Type B pancreatic cell (in vitro differentiated cells): ENCODE measurements around the gene ATP2A2. TPM values are rescaled to one million over a fixed set of nuclear protein-coding genes. Genes with fewer than 3 reads are reported as not detected.

Experiments used
- DNase-seq: peaks from one replicate; pipeline ENCODE4 v3.0.0; 2021; ENCODE audit warnings: mixed read lengths; ENCODE audit not compliant: unreplicated experiment; ENCODE audit errors: extremely low spot score
- H3K27ac Mint-ChIP-seq: 2 replicates; pipeline ENCODE4 v1.8.0; 2021; ENCODE audit warnings: mild to moderate bottlenecking, mixed read lengths
- H3K27me3 Mint-ChIP-seq: 2 replicates; pipeline ENCODE4 v1.8.0; 2021; ENCODE audit warnings: mixed read lengths
- H3K36me3 Mint-ChIP-seq: 2 replicates; pipeline ENCODE4 v1.8.0; 2021; ENCODE audit warnings: mixed read lengths
- H3K4me1 Mint-ChIP-seq: one replicate; pipeline ENCODE4 v1.8.0; 2021; ENCODE audit warnings: mixed read lengths; ENCODE audit not compliant: unreplicated experiment
- H3K4me3 Mint-ChIP-seq: 2 replicates; pipeline ENCODE4 v1.8.0; 2021; ENCODE audit warnings: mild to moderate bottlenecking, mixed read lengths
- H3K9me3 Mint-ChIP-seq: 2 replicates; pipeline ENCODE4 v1.8.0; 2021; ENCODE audit warnings: mixed read lengths
- CTCF ChIP-seq: fragments of 200-600 bp; sonication (generic); conservative IDR thresholded peaks from 2 replicates; pipeline ENCODE4 v1.5.0; 2021; ENCODE audit warnings: antibody characterized with exemption, mild to moderate bottlenecking
- long read RNA-seq: library from polyadenylated mRNA; unstranded; transcript quantifications from one replicate; pipeline ENCODE4 v2.0.0, GENCODE V29; 2020
- total RNA-seq: library from RNA; stranded (reverse); gene quantifications from 2 replicates; pipeline ENCODE4 v1.2.1, GENCODE V29; 2021; ENCODE audit warnings: low replicate concordance

The ATP2A2 gene
- total RNA-seq, result 163 and 203 TPM in 2 replicates
- long read RNA-seq, partial matches to known transcripts, result 1 of 15 reads
- long read RNA-seq, other reads (novel, unspliced or antisense), result 14 of 15 reads

GRCh38 chr12:110280779-110281548 is at the start of gene ATP2A2:
ATP2A2 (plus strand) TSS chr12:110281247; CDS start chr12:110281790, 543 bp downstream.
- H3K27me3 Mint-ChIP-seq, result no peaks in the 10 kb centered on the region
- H3K36me3 Mint-ChIP-seq, result peaks cover 33% of the 10 kb centered on the region
- H3K4me1 Mint-ChIP-seq, result peaks cover 55% of the 10 kb centered on the region
- no peak for TF ChIP-seq CTCF
- DNase-seq, result peak; percentile 92
- no peaks in the 10 kb centered on the region for H3K9me3 Mint-ChIP-seq
- H3K27ac Mint-ChIP-seq, result peak within 1 kb of the TSS; percentile 94
- H3K4me3 Mint-ChIP-seq, result peak within 1 kb of the TSS; percentile 96

- Mint-ChIP-seq H3K36me3 (no peaks in the 10 kb centered on the region), H3K4me1 (peaks cover 8% of the 10 kb centered on the region), H3K27me3 (no peaks in the 10 kb centered on the region), H3K9me3 (no peaks in the 10 kb centered on the region), H3K4me3 (no peak overlapping the region), H3K27ac (peak overlapping the region; percentile 63)
- no peak for TF ChIP-seq CTCF
- no peak for DNase-seq
These were observed 47.7 kb upstream of the ATP2A2 start for GRCh38 chr12:110233212-110233903.

- TF ChIP-seq CTCF, result no peak
- no peak for DNase-seq
- no peak overlapping the region for H3K4me3 Mint-ChIP-seq
- peaks cover 8% of the 10 kb centered on the region for H3K4me1 Mint-ChIP-seq
- H3K27me3 Mint-ChIP-seq, result no peaks in the 10 kb centered on the region
- no peaks in the 10 kb centered on the region for H3K9me3 Mint-ChIP-seq
- peaks cover 3% of the 10 kb centered on the region for H3K36me3 Mint-ChIP-seq
- H3K27ac Mint-ChIP-seq, result no peak overlapping the region
These were observed 46.7 kb upstream of the ATP2A2 start for GRCh38 chr12:110234331-110234751.

- no peaks in the 10 kb centered on the region for H3K27me3 Mint-ChIP-seq
- no peak overlapping the region for H3K27ac Mint-ChIP-seq
- TF ChIP-seq CTCF, result no peak
- peaks cover 8% of the 10 kb centered on the region for H3K4me1 Mint-ChIP-seq
- no peak for DNase-seq
- H3K9me3 Mint-ChIP-seq, result no peaks in the 10 kb centered on the region
- no peak overlapping the region for H3K4me3 Mint-ChIP-seq
- H3K36me3 Mint-ChIP-seq, result peaks cover 3% of the 10 kb centered on the region
These were observed 46.3 kb upstream of the ATP2A2 start for GRCh38 chr12:110234755-110235154.

GRCh38 chr12:110235383-110235782 is 45.7 kb upstream of the ATP2A2 start:
- DNase-seq, result no peak
- no peak overlapping the region for H3K4me3 Mint-ChIP-seq
- no peaks in the 10 kb centered on the region for H3K27me3 Mint-ChIP-seq
- no peaks in the 10 kb centered on the region for H3K9me3 Mint-ChIP-seq
- H3K36me3 Mint-ChIP-seq, result peaks cover 3% of the 10 kb centered on the region
- TF ChIP-seq CTCF, result no peak
- H3K27ac Mint-ChIP-seq, result no peak overlapping the region
- peaks cover 8% of the 10 kb centered on the region for H3K4me1 Mint-ChIP-seq
